H1 (cell line): ENCODE results near the gene LIN54. TPM values are rescaled to one million over a fixed set of nuclear protein-coding genes. Genes with fewer than 3 reads are reported as not detected.

Source experiments
- ASH2L ChIP-seq: fragments of 200-600, 300-600 bp; sonication (generic); IDR thresholded peaks from one replicate; pipeline ENCODE4 v1.7.1; 2017; ENCODE audit warnings: low read length
- BACH1 ChIP-seq: IDR thresholded peaks from 2 replicates; pipeline ENCODE4 v1.6.1; 2012; ENCODE audit warnings: low read length, improper control_type of control experiment
- CBX5 ChIP-seq: fragments of 300-800, 300-1000 bp; sonication (generic); IDR thresholded peaks from 2 replicates; pipeline ENCODE4 v1.7.1; 2016; ENCODE audit warnings: antibody characterized with exemption, low read length, low read depth
- CBX8 ChIP-seq: fragments of 300-800, 300-1000 bp; sonication (generic); IDR thresholded peaks from 2 replicates; pipeline ENCODE4 v1.7.1; 2016; ENCODE audit warnings: low read depth, low read length, borderline replicate concordance
- CHD1 ChIP-seq: IDR thresholded peaks from 2 replicates; pipeline ENCODE4 v1.6.1; 2012; ENCODE audit warnings: low read depth, low read length, improper control_type of control experiment
- CREB1 ChIP-seq: IDR thresholded peaks from 2 replicates; pipeline ENCODE4 v1.6.1; 2012; ENCODE audit warnings: inconsistent platforms
- CTCF ChIP-seq, 3 experiments: IDR thresholded peaks; 1 replicate in 2 of 3; 2 replicates in 1 of 3; pipeline versions ENCODE4 v1.5.1 to v1.6.1; 2011; ENCODE audit warnings: low read length in 3 of 3, mild to moderate bottlenecking in 3 of 3, inconsistent platforms in 2 of 3, low read depth in 1 of 3, moderate library complexity in 1 of 3; ENCODE audit not compliant: insufficient read depth in 1 of 3; ENCODE audit errors: control extremely low read depth in 1 of 3
- E2F6 ChIP-seq: IDR thresholded peaks from 2 replicates; pipeline ENCODE4 v1.6.1; 2012; ENCODE audit warnings: inconsistent platforms
- GABPA ChIP-seq: IDR thresholded peaks from 2 replicates; pipeline ENCODE4 v1.6.1; 2011; ENCODE audit warnings: mild to moderate bottlenecking, low read length, moderate library complexity, borderline replicate concordance; ENCODE audit not compliant: insufficient read depth
- GTF2F1 ChIP-seq: IDR thresholded peaks from 2 replicates; pipeline ENCODE4 v1.6.1; 2012; ENCODE audit warnings: low read depth, low read length, improper control_type of control experiment, borderline replicate concordance
- JUN ChIP-seq: IDR thresholded peaks from 2 replicates; pipeline ENCODE4 v1.6.1; 2011; ENCODE audit warnings: low read depth, mild to moderate bottlenecking, improper control_type of control experiment, low read length
- KDM1A ChIP-seq: fragments of 200-600, 300-600 bp; sonication (generic); IDR thresholded peaks from 2 replicates; pipeline ENCODE4 v1.7.1; 2016; ENCODE audit warnings: mild to moderate bottlenecking, low read length, borderline replicate concordance
- KDM5A ChIP-seq: fragments of 200-600 bp; IDR thresholded peaks from 2 replicates; pipeline ENCODE4 v1.7.1; 2012; ENCODE audit warnings: mild to moderate bottlenecking, low read length, inconsistent platforms, mixed read lengths
- MAX ChIP-seq: IDR thresholded peaks from 2 replicates; pipeline ENCODE4 v1.6.1; 2012; ENCODE audit warnings: inconsistent platforms
- NRF1 ChIP-seq: IDR thresholded peaks from 2 replicates; pipeline ENCODE4 v1.6.1; 2011; ENCODE audit warnings: mild to moderate bottlenecking, low read depth, low read length, improper control_type of control experiment
- POLR2A ChIP-seq, 2 experiments: IDR thresholded peaks; 1 replicate in 1 of 2; 2 replicates in 1 of 2; pipeline ENCODE4 v1.6.1; 2011; ENCODE audit warnings: low read depth in 2 of 2, low read length in 2 of 2, mild to moderate bottlenecking in 2 of 2; ENCODE audit errors: control extremely low read depth in 1 of 2
- POLR2AphosphoS5 ChIP-seq: IDR thresholded peaks from 2 replicates; pipeline ENCODE4 v1.6.1; 2011; ENCODE audit warnings: low read depth, low read length
- RNF2 ChIP-seq: fragments of 200-900, 300-1000 bp; sonication (generic); IDR thresholded peaks from 2 replicates; pipeline ENCODE4 v1.7.1; 2016; ENCODE audit warnings: borderline replicate concordance, low read depth, mild to moderate bottlenecking, antibody characterized with exemption, low read length; ENCODE audit not compliant: poor library complexity, severe bottlenecking; ENCODE audit errors: missing control alignments
- RXRA ChIP-seq: IDR thresholded peaks from 2 replicates; pipeline ENCODE4 v1.6.1; 2011; ENCODE audit warnings: low read depth, mild to moderate bottlenecking, low read length, moderate library complexity; ENCODE audit not compliant: insufficient read depth
- SIRT6 ChIP-seq: IDR thresholded peaks from one replicate; pipeline ENCODE4 v1.7.1; 2012; ENCODE audit warnings: low read length, inconsistent platforms
- polyA plus RNA-seq, 7 experiments: library from polyadenylated mRNA; depleted of rRNA in 3 of 7; stranded (reverse) in 5 of 7; unstranded in 2 of 7; fragments of >200 nt in 5 of 7; fragments of 200-250 nt in 2 of 7; gene quantifications; 1 replicate in 5 of 7; 2 replicates in 1 of 7; 4 replicates in 1 of 7; pipeline versions ENCODE4 v1.2.1 to v1.2.3, GENCODE V29; 2011 to 2013; ENCODE audit warnings: missing spikeins in 2 of 7, mixed read lengths in 2 of 7
- total RNA-seq: library from RNA; stranded (reverse); fragmentation: NEBNext Ultra II Directional; extraction: Animal tissue kit (Norgen Biotek cat#: 25700); gene quantifications from 2 replicates; pipeline ENCODE4 v1.2.1, GENCODE V29; 2021

The LIN54 gene
- total and polyA plus RNA-seq, 2 of the 8 experiments (the other 6 are each of a cell fraction or from before 2014, with no cell fraction given), result 5.7 to 11.1 TPM

- TF ChIP-seq KDM5A, result peak; percentile 60
- TF ChIP-seq CTCF (IDR thresholded peaks at IDR 0.05; ENCODE audit: control extremely low read depth in 1 of 3, insufficient read depth in 1 of 3, low read depth in 1 of 3, low read length in 3 of 3), result no peak
- TF ChIP-seq BACH1, result no peak
- no peak for TF ChIP-seq RNF2
- 0 out of 2 replicates have a peak, but pooled peaks have one; percentile 6 for TF ChIP-seq GTF2F1
- no peak for TF ChIP-seq CBX8
- TF ChIP-seq ASH2L, result peak; percentile 67
- TF ChIP-seq MAX, result no peak
- TF ChIP-seq CREB1, result peak; percentile 66
- no peak for TF ChIP-seq CHD1
- peak; percentile 92 for TF ChIP-seq POLR2AphosphoS5
- no peak for TF ChIP-seq CBX5
- no peak for TF ChIP-seq JUN
- TF ChIP-seq POLR2A (IDR thresholded peaks at IDR 0.05; ENCODE audit: control extremely low read depth in 1 of 2, low read depth in 2 of 2, low read length in 2 of 2), result peak; percentile 75 to 90
- TF ChIP-seq SIRT6, result no peak
- TF ChIP-seq KDM1A, result no peak
- peak; percentile 69; the same call in 1 of the 2 replicates for TF ChIP-seq GABPA
- no peak for TF ChIP-seq NRF1
- TF ChIP-seq RXRA, result no peak
- 0 out of 2 replicates have a peak, but pooled peaks have one; percentile 30 for TF ChIP-seq E2F6
These were observed 24.2 kb upstream of the LIN54 start, which contains the start of gene COPS4 (continued) for GRCh38 chr4:83034630-83035494.
